KMS-11 (cell line): ENCODE measurements around the gene MAGI2.

ENCODE experiments used
- H2AFZ ChIP-seq: fragments of 200-600 bp; sonication (generic); 2 replicates; pipeline ENCODE4 v1.6.1; 2016; ENCODE audit warnings: antibody characterized with exemption, mixed run types, low read depth
- H3K27ac ChIP-seq: fragments of 200-600 bp; sonication (generic); 2 replicates; pipeline ENCODE4 v1.6.1; 2016; ENCODE audit warnings: mild to moderate bottlenecking, mixed run types
- H3K27me3 ChIP-seq: fragments of 200-600 bp; sonication (generic); 2 replicates; pipeline ENCODE4 v1.6.1; 2017; ENCODE audit warnings: mild to moderate bottlenecking, low read depth, mixed run types, moderate library complexity; ENCODE audit not compliant: insufficient read depth
- H3K36me3 ChIP-seq: fragments of 200-600 bp; sonication (generic); 2 replicates; pipeline ENCODE4 v1.6.1; 2017; ENCODE audit warnings: mild to moderate bottlenecking, mixed run types; ENCODE audit not compliant: insufficient read depth
- H3K4me1 ChIP-seq: fragments of 200-600 bp; sonication (generic); 2 replicates; pipeline ENCODE4 v1.6.1; 2016; ENCODE audit warnings: mild to moderate bottlenecking, low read depth, mixed run types; ENCODE audit not compliant: poor library complexity, severe bottlenecking
- H3K4me2 ChIP-seq: fragments of 200-600 bp; sonication (generic); 2 replicates; pipeline ENCODE4 v1.7.0; 2016; ENCODE audit warnings: mild to moderate bottlenecking, mixed run types
- H3K4me3 ChIP-seq: fragments of 200-600 bp; sonication (generic); IDR thresholded peaks from 2 replicates; pipeline ENCODE4 v1.6.1; 2017; ENCODE audit warnings: low read depth, low read length, mixed read lengths; ENCODE audit not compliant: insufficient read depth
- H3K79me2 ChIP-seq: fragments of 200-600 bp; sonication (generic); 2 replicates; pipeline ENCODE4 v1.6.1; 2016; ENCODE audit warnings: low read depth, mixed run types; ENCODE audit not compliant: insufficient read depth
- H3K9ac ChIP-seq: fragments of 200-600 bp; sonication (generic); 2 replicates; pipeline ENCODE4 v1.6.1; 2016; ENCODE audit warnings: mild to moderate bottlenecking, mixed run types
- H4K20me1 ChIP-seq: fragments of 200-600 bp; sonication (generic); 2 replicates; pipeline ENCODE4 v1.6.1; 2016; ENCODE audit warnings: mild to moderate bottlenecking, mixed run types; ENCODE audit not compliant: insufficient read depth
- TF ChIP-seq, protein P1 (sequence below): fragments of 200-600 bp; sonication (generic); conservative IDR thresholded peaks from 2 replicates; pipeline ENCODE4 v1.6.1; 2017; ENCODE audit warnings: low read depth, mild to moderate bottlenecking, antibody characterized with exemption, low read length, moderate library complexity, mixed read lengths

MAGI2 gene

DNA sequence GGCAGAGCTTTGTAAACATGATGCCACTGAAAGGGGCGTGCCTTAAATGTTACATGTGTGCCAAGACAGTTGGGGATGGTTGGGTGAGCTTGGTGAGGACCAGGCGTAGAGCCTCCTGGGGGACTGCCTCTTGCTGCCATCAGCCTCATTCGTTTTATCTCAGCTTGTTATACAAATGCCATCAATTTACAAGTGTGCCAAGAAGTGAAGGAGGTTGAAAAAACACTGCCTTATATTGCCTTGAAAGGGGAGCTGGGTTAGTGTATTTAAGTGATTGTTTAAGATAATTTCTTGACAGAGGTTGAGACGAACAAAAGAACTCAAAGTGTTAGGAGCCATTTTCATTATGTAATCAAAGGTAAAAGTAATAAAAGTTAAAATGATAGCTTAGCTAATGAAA lies 1300.2 kb downstream of the MAGI2 start:
- Histone ChIP-seq H2AFZ (no peak overlapping the region), H3K79me2 (no peaks in the 10 kb centered on the region), H3K27ac (no peak overlapping the region), H3K27me3 (no peaks in the 10 kb centered on the region), H3K36me3 (no peaks in the 10 kb centered on the region), H3K4me2 (no peak overlapping the region), H3K4me1 (no peaks in the 10 kb centered on the region), H3K4me3 (no peak overlapping the region), H4K20me1 (no peaks in the 10 kb centered on the region), H3K9ac (no peak overlapping the region)
- TF ChIP-seq, protein P1, sequence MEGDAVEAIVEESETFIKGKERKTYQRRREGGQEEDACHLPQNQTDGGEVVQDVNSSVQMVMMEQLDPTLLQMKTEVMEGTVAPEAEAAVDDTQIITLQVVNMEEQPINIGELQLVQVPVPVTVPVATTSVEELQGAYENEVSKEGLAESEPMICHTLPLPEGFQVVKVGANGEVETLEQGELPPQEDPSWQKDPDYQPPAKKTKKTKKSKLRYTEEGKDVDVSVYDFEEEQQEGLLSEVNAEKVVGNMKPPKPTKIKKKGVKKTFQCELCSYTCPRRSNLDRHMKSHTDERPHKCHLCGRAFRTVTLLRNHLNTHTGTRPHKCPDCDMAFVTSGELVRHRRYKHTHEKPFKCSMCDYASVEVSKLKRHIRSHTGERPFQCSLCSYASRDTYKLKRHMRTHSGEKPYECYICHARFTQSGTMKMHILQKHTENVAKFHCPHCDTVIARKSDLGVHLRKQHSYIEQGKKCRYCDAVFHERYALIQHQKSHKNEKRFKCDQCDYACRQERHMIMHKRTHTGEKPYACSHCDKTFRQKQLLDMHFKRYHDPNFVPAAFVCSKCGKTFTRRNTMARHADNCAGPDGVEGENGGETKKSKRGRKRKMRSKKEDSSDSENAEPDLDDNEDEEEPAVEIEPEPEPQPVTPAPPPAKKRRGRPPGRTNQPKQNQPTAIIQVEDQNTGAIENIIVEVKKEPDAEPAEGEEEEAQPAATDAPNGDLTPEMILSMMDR, result no peak

DNA sequence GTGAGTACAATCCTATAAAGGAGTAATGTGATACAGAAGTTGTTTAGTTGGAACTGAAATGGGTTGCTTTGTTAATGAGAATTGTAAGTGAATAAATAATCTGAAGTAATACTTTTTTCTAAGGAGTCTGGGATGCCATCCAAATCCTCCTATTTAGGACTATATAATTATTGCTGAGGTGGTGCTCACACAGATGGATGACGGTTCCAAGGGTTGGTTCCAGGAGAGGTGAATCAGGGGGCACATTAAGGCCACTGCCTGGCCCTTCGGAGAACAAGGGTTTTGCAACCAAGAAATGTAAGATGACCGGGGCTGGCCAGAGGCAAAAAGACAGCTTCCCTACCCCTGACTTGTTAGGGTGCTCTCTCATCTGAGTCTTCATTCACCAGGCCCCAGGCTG lies 1302.2 kb downstream of the MAGI2 start:
- TF ChIP-seq, protein P1, result no peak
- H3K27me3 ChIP-seq, result no peaks in the 10 kb centered on the region
- H2AFZ ChIP-seq, result no peak overlapping the region
- no peaks in the 10 kb centered on the region for H3K79me2 ChIP-seq
- H3K4me3 ChIP-seq, result no peak overlapping the region
- H3K36me3 ChIP-seq, result no peaks in the 10 kb centered on the region
- H3K4me2 ChIP-seq, result no peak overlapping the region
- no peaks in the 10 kb centered on the region for H4K20me1 ChIP-seq
- no peaks in the 10 kb centered on the region for H3K4me1 ChIP-seq
- H3K9ac ChIP-seq, result no peak overlapping the region
- H3K27ac ChIP-seq, result no peak overlapping the region

DNA sequence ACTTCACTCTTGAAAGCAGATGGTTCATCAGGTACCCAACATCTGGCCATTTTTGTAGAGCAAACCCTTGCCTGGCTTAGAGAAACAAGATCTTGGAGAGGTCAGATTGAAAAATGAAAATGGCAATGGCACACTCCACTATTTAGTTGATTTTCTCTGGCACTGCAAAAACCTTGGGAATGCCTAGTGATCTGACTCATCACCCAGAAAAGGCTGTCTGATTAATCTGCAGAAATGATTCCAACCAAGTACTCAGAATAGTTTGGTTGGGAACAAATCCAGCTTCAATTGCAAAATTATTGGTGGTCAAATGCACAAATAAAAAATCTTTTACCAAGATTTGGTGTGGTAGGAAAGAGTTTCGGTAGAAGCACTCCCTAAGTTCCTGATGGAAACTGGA lies 1303.7 kb downstream of the MAGI2 start:
- TF ChIP-seq, protein P1, result no peak
- no peak overlapping the region for H3K4me3 ChIP-seq
- H3K79me2 ChIP-seq, result no peaks in the 10 kb centered on the region
- no peak overlapping the region for H3K27ac ChIP-seq
- H3K27me3 ChIP-seq, result no peaks in the 10 kb centered on the region
- H3K4me2 ChIP-seq, result no peak overlapping the region
- no peaks in the 10 kb centered on the region for H4K20me1 ChIP-seq
- no peak overlapping the region for H2AFZ ChIP-seq
- no peak overlapping the region for H3K9ac ChIP-seq
- H3K36me3 ChIP-seq, result no peaks in the 10 kb centered on the region
- no peaks in the 10 kb centered on the region for H3K4me1 ChIP-seq

DNA sequence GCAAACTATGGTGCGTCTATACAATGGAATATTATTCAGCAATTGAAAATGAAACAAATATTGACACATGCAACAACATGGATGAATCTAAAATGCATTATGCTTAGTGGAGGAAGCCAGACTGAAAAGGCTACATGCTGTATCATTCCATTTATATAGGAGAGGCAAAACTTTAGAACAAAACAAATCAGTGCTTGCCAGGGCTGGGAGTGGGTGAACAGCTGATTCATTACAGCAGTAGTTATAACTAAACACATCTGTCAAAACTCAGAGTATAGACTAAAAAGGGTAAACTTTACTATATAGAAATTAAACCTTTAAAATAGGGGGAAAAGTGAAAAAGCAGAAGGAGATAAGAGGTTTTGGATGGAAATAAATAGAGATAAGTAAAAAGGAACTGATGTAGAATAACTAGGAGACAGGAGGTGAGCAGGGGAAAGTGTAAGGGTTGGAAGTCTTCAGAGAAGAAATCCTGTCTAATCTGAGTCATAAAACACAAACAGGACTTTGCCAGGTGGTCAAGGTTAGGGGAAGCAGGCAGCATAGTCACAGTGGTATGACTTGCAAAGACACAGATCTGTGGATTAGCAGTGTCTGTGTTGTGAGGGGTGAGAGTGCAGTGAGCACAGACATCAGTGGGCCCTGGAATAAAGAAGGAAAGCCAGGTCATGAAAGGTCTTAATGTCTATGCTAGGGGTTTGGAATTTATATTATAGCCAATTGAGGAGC lies 1305.1 kb downstream of the MAGI2 start:
- no peaks in the 10 kb centered on the region for H3K36me3 ChIP-seq
- no peaks in the 10 kb centered on the region for H3K79me2 ChIP-seq

More for the DNA sequence above, 1305.1 kb downstream of the MAGI2 start:
- Histone ChIP-seq H3K4me2 (no peak overlapping the region), H3K27ac (no peak overlapping the region), H3K27me3 (no peaks in the 10 kb centered on the region), H4K20me1 (no peaks in the 10 kb centered on the region), H3K4me3 (no peak overlapping the region), H3K4me1 (no peaks in the 10 kb centered on the region), H3K9ac (no peak overlapping the region), H2AFZ (no peak overlapping the region)
- TF ChIP-seq, protein P1, result no peak
